ENCODE results near the gene CUZD1.

The CUZD1 gene

DNA sequence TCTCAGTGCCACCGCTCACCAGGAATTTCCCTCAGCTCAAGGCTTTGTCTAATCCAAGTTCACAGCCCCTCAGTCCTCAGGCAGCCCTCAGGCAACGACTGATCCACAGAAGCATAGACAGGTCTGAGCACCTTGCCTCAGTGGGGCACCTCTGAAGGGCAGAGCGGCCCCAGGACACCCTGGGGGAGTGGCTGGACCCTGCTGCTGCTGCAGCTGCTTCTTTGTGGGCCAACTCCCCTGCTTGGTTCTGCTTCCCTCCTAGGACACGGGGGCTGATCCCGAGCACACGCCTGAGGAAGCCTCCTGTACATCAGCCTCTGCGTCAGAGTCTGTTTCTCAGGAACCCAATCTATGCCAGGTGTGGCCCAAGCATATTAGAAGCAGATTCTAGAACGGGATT, 16.2 kb downstream of the CUZD1 start:
- no peak for DNase-seq (ENCODE audit: extremely low read depth, low read depth)
- TF ChIP-seq, protein P1, sequence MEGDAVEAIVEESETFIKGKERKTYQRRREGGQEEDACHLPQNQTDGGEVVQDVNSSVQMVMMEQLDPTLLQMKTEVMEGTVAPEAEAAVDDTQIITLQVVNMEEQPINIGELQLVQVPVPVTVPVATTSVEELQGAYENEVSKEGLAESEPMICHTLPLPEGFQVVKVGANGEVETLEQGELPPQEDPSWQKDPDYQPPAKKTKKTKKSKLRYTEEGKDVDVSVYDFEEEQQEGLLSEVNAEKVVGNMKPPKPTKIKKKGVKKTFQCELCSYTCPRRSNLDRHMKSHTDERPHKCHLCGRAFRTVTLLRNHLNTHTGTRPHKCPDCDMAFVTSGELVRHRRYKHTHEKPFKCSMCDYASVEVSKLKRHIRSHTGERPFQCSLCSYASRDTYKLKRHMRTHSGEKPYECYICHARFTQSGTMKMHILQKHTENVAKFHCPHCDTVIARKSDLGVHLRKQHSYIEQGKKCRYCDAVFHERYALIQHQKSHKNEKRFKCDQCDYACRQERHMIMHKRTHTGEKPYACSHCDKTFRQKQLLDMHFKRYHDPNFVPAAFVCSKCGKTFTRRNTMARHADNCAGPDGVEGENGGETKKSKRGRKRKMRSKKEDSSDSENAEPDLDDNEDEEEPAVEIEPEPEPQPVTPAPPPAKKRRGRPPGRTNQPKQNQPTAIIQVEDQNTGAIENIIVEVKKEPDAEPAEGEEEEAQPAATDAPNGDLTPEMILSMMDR (IDR thresholded peaks at IDR 0.05; ENCODE audit: low read depth, low read length) = no peak

DNA sequence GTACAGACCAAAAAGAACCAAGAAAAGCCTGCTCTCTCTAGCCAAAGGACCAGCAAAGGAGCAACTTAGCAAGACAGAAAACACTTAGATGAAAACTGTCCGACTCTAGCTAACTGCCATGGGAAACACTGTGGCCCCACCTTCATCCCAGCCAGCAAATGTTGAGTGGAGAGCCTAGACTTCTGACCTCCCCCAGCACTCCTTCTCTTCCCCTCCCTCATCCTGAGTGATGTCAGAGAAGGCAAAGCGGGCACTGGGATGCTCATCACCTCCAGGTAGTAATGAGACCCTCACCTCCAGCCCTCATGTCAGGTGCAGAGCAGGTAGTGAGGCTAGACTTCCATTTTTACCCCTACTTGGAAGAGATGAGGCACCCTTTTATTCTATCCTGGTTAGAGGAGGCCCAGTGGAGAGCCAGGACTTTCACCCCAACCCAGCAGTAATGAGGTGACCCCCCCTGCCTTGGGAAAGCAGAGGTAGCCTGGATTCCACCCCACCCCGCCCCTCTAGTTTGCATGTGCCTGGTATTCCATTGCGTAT, 16.9 kb downstream of the CUZD1 start:
- TF ChIP-seq, protein P1 (IDR thresholded peaks at IDR 0.05; ENCODE audit: low read depth, low read length) = no peak
- DNase-seq (ENCODE audit: extremely low read depth, low read depth) = no peak

GRCh38 chr10:122827302-122827701, 18.4 kb downstream of the CUZD1 start:
- TF ChIP-seq, protein P1 (IDR thresholded peaks at IDR 0.05; ENCODE audit: low read depth, low read length) = no peak
- DNase-seq (ENCODE audit: extremely low read depth, low read depth) = no peak

DNA sequence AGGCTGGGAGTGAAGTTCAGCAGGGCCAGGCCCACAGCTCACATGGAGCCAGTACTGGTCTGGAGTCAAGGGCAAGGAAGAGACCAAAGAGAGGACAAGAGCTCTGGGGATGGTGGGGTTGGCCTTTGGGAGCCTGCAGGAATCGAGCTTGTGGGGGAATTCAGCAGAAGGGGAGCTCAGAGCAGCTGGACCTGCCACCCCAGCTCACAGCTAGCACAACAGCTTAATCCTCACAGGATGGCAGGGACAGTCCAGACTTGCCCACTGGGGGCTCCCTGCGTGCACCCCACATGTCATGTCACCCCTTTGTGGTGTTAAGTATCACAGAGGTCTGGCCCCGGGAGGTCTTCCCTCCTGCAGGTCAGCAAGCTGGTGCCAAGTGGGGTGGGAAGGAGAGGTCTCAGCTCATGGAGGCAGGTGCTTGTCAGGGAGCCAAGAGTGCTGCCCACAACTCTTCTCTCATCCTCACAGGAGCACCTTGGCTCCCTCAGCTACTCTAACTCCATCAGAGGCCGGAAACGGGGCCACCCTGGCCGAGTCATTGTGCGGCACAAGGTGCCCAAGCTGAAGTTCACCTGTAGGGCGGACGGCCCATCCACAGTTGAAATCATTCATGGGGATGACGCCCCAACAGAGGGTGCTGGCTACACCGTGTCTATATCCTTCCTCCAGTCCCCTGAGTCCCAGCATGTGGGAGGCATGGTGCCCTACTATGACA, 22.5 kb downstream of the CUZD1 start:
- no peak for DNase-seq (ENCODE audit: extremely low read depth, low read depth)
- TF ChIP-seq, protein P1 (IDR thresholded peaks at IDR 0.05; ENCODE audit: low read depth, low read length) = no peak

GRCh38 chr10:122821808-122822207, 23.8 kb downstream of the CUZD1 start:
- TF ChIP-seq, protein P1 (IDR thresholded peaks at IDR 0.05; ENCODE audit: low read depth, low read length) = no peak
- no peak for DNase-seq (ENCODE audit: extremely low read depth, low read depth)

DNA sequence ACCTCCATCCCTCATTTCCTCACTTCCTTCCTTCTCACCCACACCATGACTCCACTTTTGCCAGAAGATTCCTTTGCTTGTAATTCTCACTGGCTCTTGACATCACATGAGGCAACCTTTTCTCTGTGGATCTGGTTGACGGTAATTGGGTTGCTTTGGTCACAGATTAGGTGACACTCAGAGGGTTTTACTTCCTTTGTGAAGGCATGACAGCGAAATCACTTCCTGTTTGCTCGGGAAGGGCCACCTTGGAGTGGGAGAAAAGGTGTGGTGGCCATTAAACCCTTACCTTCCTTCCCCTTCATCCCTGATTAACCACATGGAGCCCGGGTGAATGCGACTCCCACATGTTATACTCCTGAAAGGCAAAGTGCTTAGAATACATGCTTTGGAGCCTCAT, 30.2 kb downstream of the CUZD1 start:
- TF ChIP-seq, protein P1 (IDR thresholded peaks at IDR 0.05; ENCODE audit: low read depth, low read length) = no peak
- DNase-seq (ENCODE audit: extremely low read depth, low read depth) = no peak

- DNase-seq (ENCODE audit: extremely low read depth, low read depth) = no peak
- TF ChIP-seq, protein P1 (IDR thresholded peaks at IDR 0.05; ENCODE audit: low read depth, low read length) = no peak
Measured at GRCh38 chr10:122814493-122814892, 31.2 kb downstream of the CUZD1 start.
